Testis (tissue), 3 donors: ENCODE measurements around the gene TMEM63C. TPM values are rescaled to one million over a fixed set of nuclear protein-coding genes. Genes with fewer than 3 reads are reported as not detected.

Source experiments
- DNase-seq: peaks from one replicate; pipeline ENCODE4 v3.0.0-alpha.2; 2019
- H3K27ac ChIP-seq, 2 donors: fragments of 200-600 bp; sonication (generic); one replicate each; pipeline ENCODE4 v1.5.1; 2019
- H3K27me3 ChIP-seq: fragments of 200-600 bp; sonication (generic); one replicate; pipeline ENCODE4 v1.5.1; 2019
- H3K36me3 ChIP-seq: fragments of 200-600 bp; sonication (generic); one replicate; pipeline ENCODE4 v1.5.1; 2017; ENCODE audit warnings: low read depth; ENCODE audit errors: missing control alignments
- H3K4me1 ChIP-seq: fragments of 200-600 bp; sonication (generic); one replicate; pipeline ENCODE4 v1.5.1; 2019
- H3K4me3 ChIP-seq, 2 donors: fragments of 200-600 bp; sonication (generic); one replicate each; pipeline ENCODE4 v1.5.1; 2017 to 2019
- H3K9me3 ChIP-seq: fragments of 200-600 bp; sonication (generic); one replicate; pipeline ENCODE4 v1.5.1; 2017
- POLR2A ChIP-seq: fragments of 450-650 bp; IDR thresholded peaks from one replicate; pipeline ENCODE4 v1.6.1; 2017; ENCODE audit warnings: antibody characterized with exemption, mild to moderate bottlenecking, moderate library complexity
- WGBS, 2 donors: methylation state at CpG; one replicate each; pipeline ENCODE4 v1.1.5; 2018; 5-methylcytosine and 5-hydroxymethylcytosine counted together
- intact Hi-C: fragments of 100-400 bp; cut with DNase I; formaldehyde crosslinking; loops from one replicate; pipeline ENCODE4 v1.15.1; 2023; ENCODE audit warnings: low total_unique reads
- polyA plus RNA-seq: library from polyadenylated mRNA; stranded (reverse); fragments of 350-450 nt; fragmentation: Illumina TruSeq; extraction: RNeasy Lipid Tissue Mini Kit (QIAGEN cat#74804); gene quantifications from one replicate; pipeline ENCODE4 v1.2.3, GENCODE V29; 2014; ENCODE audit warnings: low read depth, low replicate concordance; ENCODE audit not compliant: insufficient read depth
- total RNA-seq, 2 donors: library from RNA; depleted of rRNA; stranded (reverse); fragments of >200 nt; gene quantifications; one replicate each; pipeline ENCODE4 v1.2.3, GENCODE V29; 2016
- TF ChIP-seq, protein P1 (sequence below), 3 experiments: fragments of 450-650 bp in 2 of 3; fragments of 200-600 bp in 1 of 3; sonication (generic) in 1 of 3; IDR thresholded peaks; one replicate each; pipeline ENCODE4 v1.5.1; 2016 to 2019; ENCODE audit warnings: antibody characterized with exemption in 3 of 3, mild to moderate bottlenecking in 2 of 3, moderate library complexity in 1 of 3

TMEM63C gene
- total and polyA plus RNA-seq, 3 donors from 2014 or later, result 14.1 to 21.0 (median 20.7) TPM

DNA sequence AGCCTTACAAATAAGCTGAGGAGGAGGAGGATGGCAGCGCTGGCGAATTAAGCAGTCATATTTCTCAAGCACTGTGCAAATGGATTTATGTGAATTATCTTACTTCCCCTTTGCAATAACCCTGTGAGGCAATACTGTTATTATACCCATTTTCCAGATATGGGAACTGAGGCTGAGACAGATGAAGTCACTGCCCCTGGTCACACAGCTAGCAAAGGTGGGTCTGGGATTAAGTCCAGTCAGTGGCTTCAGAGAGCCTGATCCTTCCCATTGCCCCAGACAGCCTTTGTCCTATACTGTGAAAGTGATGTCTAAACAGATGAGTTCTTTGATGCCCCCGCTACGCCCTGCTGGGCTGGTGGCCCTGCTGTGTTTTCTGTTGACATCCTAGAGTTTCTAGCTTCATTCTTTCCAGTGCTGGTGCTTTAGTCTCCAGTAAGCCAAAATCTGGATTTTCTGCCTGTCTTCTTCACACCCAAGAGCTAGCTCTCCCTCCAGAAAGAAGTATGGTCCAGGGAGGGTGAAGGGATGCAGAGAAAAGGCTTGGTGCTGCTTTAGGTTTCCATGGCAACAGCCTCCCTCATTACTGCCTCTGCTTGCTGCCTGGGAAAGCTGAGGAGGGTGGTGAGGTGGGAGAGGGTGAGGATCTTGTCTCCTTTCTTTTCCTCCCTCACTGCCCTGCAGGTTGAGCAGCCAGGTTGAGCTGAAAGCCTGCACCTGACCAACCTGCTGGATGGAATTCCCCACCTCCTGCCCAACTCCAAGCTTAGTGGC, 30.7 kb downstream of the TMEM63C start:
- Histone ChIP-seq H3K27me3 (no peaks in the 10 kb centered on the region), H3K4me1 (no peaks in the 10 kb centered on the region), H3K27ac (no peak overlapping the region), H3K36me3 (no peaks in the 10 kb centered on the region), H3K9me3 (no peaks in the 10 kb centered on the region), H3K4me3 (no peak overlapping the region)
- 95% methylated on average over 4 of the region's 4 CpGs for WGBS, 2 donors
- TF ChIP-seq, protein P1, sequence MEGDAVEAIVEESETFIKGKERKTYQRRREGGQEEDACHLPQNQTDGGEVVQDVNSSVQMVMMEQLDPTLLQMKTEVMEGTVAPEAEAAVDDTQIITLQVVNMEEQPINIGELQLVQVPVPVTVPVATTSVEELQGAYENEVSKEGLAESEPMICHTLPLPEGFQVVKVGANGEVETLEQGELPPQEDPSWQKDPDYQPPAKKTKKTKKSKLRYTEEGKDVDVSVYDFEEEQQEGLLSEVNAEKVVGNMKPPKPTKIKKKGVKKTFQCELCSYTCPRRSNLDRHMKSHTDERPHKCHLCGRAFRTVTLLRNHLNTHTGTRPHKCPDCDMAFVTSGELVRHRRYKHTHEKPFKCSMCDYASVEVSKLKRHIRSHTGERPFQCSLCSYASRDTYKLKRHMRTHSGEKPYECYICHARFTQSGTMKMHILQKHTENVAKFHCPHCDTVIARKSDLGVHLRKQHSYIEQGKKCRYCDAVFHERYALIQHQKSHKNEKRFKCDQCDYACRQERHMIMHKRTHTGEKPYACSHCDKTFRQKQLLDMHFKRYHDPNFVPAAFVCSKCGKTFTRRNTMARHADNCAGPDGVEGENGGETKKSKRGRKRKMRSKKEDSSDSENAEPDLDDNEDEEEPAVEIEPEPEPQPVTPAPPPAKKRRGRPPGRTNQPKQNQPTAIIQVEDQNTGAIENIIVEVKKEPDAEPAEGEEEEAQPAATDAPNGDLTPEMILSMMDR (IDR thresholded peaks at IDR 0.05), result no peak
- TF ChIP-seq POLR2A, result no peak
- intact Hi-C loops, result no loop called here
- DNase-seq, result no peak

DNA sequence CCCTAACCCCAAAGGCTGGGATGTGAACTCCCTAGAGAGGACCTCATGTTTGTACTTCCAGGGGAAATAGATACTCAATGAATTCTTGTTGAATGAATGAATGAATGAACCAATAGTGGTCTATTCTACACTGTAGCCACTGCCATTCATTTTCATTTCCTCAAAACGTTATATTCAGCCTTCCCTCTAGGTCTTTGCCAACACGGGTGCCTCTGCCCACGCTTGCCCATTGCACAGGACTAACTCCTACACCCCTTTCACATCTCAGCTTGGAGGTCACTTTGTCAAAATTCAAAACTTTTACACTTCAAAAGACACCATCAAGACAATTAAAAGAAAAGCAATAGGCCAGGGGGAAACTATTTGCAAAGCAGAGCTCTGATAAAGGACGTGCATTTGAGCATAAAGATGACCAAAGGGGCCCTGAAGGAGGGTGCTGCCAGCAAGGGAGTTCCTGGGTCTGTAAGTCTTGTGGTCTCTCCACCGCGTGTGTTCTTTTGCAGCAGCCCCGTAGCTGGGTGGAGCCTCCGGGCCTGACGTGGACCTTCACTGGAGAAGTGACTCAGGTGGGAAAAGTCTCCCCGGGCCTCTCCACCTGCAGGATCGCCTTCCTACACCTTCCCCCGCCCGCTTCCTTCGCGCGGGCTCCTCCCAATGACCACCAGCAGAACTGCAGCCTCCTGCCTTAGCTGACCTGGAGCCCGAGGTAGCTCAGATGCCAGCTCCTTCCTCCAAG, 31.5 kb downstream of the TMEM63C start:
- no peaks in the 10 kb centered on the region for H3K27me3 ChIP-seq

DNA sequence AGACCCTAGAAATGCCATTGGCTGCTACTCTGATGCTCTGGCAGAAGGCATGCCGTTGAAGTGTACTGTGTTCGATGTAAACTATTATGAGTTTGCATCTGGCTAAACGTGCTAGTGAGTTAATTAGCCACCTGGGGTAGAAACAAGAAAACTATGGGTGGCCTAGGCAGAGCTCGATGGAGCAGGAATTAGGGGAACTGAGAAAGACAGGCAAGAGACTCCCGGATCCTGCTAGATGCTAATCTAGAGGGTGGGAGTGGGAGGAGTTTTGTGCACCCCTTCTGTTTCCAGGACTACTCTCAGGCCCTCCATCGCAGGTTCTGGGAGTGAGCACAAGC, 32.0 kb downstream of the TMEM63C start:
- DNase-seq, result no peak
- no peaks in the 10 kb centered on the region for H3K27me3 ChIP-seq
- H3K36me3 ChIP-seq, result no peaks in the 10 kb centered on the region
- H3K27ac ChIP-seq, result no peak overlapping the region
- TF ChIP-seq, protein P1 (IDR thresholded peaks at IDR 0.05), result no peak
- TF ChIP-seq POLR2A, result no peak
- WGBS, 2 donors, result 37 to 57% methylated on average over 6 of the region's 6 CpGs
- H3K4me3 ChIP-seq, result no peak overlapping the region
- no peaks in the 10 kb centered on the region for H3K9me3 ChIP-seq
- H3K4me1 ChIP-seq, result no peaks in the 10 kb centered on the region
- intact Hi-C loops, result no loop called here

More for the DNA sequence above, 31.5 kb downstream of the TMEM63C start:
- Histone ChIP-seq H3K36me3 (no peaks in the 10 kb centered on the region), H3K4me3 (no peak overlapping the region), H3K9me3 (no peaks in the 10 kb centered on the region), H3K4me1 (no peaks in the 10 kb centered on the region), H3K27ac (no peak overlapping the region)
- DNase-seq, result peak; percentile 60
- TF ChIP-seq POLR2A, result no peak
- TF ChIP-seq, protein P1 (IDR thresholded peaks at IDR 0.05), result peak in 2 of 3 experiments; percentile 31 to 45
- intact Hi-C loops, result no loop called here
- WGBS, 2 donors, result 33 to 50% methylated on average over 10 to 17 of the region's 17 CpGs

DNA sequence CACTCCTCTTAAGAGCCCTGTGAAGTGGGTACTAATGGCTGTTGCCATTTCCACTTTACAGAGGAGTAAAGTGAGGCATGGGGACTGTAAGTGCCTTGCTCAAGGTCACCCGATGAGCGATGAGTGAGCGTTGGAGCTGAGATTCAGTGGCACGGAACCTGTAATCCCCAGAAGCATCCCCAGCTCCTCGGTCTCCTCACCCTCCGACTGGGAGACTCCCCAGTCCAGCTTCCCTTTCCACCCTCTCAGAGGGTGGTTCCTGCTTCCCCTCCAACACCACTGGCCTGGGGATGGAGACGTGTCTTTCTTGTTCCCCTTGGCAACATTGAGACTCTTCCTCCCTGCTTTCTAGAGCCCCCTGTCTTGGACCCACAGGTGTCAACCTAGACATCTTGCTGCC, 32.6 kb downstream of the TMEM63C start:
- TF ChIP-seq POLR2A, result no peak
- TF ChIP-seq, protein P1 (IDR thresholded peaks at IDR 0.05), result no peak
- no peaks in the 10 kb centered on the region for H3K4me1 ChIP-seq
- no peaks in the 10 kb centered on the region for H3K27me3 ChIP-seq
- intact Hi-C loops, result no loop called here
- no peaks in the 10 kb centered on the region for H3K36me3 ChIP-seq
- no peak overlapping the region for H3K27ac ChIP-seq
- WGBS, 2 donors, result 83 to 84% methylated on average over 7 of the region's 7 CpGs
- H3K4me3 ChIP-seq, result no peak overlapping the region
- no peak for DNase-seq
- H3K9me3 ChIP-seq, result no peaks in the 10 kb centered on the region
